ENCODE results near the gene IRAK2. TPM values are rescaled to one million over a fixed set of nuclear protein-coding genes. Genes with fewer than 3 reads are reported as not detected.
A peak's percentile ranks its signal among the peaks of the same experiment; 100 is the strongest.
"Not testable (repeated sequence)": the region's sequence is repeated elsewhere in the genome, so short reads cannot be mapped to it uniquely, and the experiment has no call there.

Gene IRAK2
- under 1 TPM; 0.51 to 0.83 (median 0.71) TPM for polyA plus RNA-seq (ENCODE audit: insufficient read length in 10 of 10)
- long read RNA-seq, donor 1: 0 reads
- long read RNA-seq, donor 2: 0 reads
- long read RNA-seq, donor 3: 0 reads
- long read RNA-seq, donor 4: 0 reads
- long read RNA-seq, donor 5: 0 reads
- long read RNA-seq, donor 6: 0 reads
- long read RNA-seq, donor 7: 0 reads
- long read RNA-seq, donor 8: 0 reads
- long read RNA-seq, donor 9: 0 reads

GRCh38 chr3:10164546-10165393 lies at the start of gene IRAK2:
Gene IRAK2 (plus strand): TSS chr3:10164919. CDS start chr3:10164955, 36 bp downstream.
- DNase-seq: peak; percentile 24 to 85 (median 61)

GRCh38 chr3:10115326-10116137 lies 49.2 kb upstream of the IRAK2 start, which contains the start of gene BRK1:
Gene BRK1 (plus strand): TSS chr3:10115675. CDS start chr3:10115702, 27 bp downstream.
- peak; percentile 95 to 98 (median 96) for DNase-seq

DNA sequence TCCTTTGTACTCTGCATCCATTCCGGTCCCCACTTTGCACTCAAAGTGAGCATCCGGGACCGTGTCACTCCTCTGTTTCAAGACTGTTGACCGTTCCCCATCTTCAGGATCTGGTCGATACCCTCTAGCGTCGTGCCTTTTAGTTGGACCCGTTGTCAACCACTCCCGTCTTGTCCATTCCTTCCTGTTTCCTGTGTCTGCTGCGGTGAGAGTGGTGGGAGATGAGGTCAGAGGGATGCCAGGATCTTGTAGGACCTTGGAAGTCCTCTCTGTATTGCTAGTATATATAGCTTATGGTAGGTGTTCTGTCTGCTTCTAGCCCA lies 48.6 kb upstream of the IRAK2 start:
- peak in 1 of 3 donors; percentile 9 for DNase-seq

DNA sequence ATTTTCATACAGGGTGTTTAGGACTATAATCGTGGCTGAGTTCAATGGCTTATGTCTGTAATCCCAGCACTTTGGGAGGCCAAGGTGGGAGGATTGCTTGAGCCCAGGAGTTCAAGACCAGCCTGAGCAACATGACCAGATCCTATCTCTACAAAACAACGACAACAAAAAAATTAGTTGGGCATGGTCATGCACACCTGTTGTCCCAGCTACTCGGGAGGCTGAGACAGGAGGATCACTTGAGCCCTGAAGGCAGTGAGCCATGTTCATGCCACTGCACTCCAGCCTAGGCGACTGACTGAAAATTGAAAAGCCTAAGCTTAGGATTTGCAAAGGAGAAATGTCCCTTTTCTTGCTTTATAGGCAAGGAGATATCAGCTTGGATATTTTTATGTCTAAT lies 47.8 kb upstream of the IRAK2 start:
- DNase-seq: no peak

DNA sequence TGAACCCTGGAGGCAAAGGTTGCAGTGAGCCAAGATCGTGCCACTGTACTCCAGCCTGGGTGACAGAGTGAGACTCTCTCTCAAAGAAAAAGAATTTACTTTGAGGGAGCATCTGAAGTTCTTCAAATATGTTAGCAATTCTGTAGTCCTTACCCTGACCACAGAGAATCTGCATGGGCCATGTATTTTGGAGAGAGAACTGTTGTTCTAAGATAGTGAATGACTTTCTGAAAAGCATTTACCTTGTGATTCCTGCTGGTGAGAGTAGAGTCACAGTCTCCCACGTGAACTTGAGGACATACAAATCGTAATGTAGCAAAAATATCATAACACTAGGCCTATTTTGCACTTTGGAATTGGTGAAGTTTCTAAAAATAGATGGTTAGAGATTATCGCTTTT lies 45.3 kb upstream of the IRAK2 start:
- no peak for DNase-seq

GRCh38 chr3:10121064-10121463 lies 43.7 kb upstream of the IRAK2 start:
- no peak for DNase-seq

GRCh38 chr3:10122724-10123123 lies 42.0 kb upstream of the IRAK2 start:
- DNase-seq: no peak

- not testable (repeated sequence) for DNase-seq
Observed at GRCh38 chr3:10135872-10136271, 28.8 kb upstream of the IRAK2 start.

DNA sequence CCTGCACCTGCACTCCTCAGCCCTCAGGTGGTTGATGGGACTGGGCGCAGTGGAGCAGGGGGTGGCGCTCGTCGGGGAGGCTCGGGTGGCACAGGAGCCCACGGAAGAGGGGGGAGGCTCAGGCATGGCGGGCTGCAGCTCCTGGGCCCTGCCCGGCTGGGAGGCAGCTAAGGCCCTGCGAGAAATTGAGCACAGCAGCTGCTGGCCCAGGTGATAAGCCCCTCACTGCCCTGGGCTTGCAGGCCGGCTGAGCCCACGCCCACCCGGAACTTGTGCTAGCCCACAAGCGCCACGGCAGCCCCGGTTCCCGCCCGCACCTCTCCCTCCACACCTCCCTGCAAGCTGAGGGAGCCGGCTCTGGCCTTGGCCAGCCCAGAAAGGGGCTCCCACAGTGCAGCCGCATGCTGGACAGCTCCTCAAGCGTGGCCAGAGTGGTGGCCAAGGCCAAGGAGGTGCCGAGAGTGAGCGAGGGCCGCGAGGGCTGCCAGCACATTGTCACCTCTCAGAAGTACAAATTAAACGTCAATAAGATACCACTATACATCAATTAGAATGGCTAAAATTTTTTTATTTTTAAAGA lies 28.2 kb upstream of the IRAK2 start:
- DNase-seq: no peak

DNA sequence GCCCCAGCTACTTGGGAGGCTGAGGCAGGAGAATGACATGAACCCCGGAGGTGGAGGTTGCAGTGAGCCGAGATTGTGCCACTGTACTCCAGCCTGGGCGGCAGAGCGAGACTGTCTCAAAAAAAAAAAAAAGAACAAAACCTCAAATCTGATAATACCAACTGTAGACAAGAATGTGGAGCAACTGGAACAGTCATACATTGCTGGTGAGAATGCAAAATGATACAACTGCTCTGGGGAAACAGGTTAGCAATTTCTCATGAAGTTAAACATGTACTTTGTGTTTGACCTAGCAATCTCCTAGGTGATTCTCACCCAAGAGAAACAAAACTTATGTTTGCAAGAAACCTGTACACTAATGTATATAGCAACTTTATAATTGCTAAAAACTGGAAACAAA lies 27.5 kb upstream of the IRAK2 start:
- DNase-seq: no peak

- DNase-seq: peak in 1 of 3 donors; percentile 17
Observed at GRCh38 chr3:10140996-10141546, 23.6 kb upstream of the IRAK2 start.

GRCh38 chr3:10142707-10143560 lies 21.8 kb upstream of the IRAK2 start:
- DNase-seq: peak in 1 of 3 donors; percentile 14

- no peak for DNase-seq
Observed at GRCh38 chr3:10145685-10146084, 19.0 kb upstream of the IRAK2 start.

DNA sequence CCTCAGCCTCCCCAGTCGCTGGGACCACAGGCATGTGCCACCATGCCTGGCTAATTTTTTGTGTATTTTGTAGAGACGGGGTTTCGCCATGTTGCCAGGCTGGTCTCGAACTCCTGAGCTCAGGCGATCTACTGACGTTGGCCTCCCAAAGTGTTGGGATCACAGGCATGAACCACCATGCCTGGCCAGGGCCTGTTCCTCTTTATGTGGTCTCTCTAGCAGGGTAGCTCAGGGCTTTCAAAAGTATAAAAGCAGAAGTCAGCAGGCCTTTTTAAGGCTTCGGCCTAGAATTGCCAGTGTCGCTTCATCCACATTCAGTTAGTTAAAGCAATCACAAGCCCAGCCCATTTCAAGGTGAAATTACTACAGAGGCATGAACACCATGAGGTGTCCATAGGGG lies 15.5 kb upstream of the IRAK2 start:
- no peak for DNase-seq

GRCh38 chr3:10150987-10151386 lies 13.7 kb upstream of the IRAK2 start:
- DNase-seq: no peak

GRCh38 chr3:10154335-10155122 lies 10.2 kb upstream of the IRAK2 start:
- DNase-seq: no peak

DNA sequence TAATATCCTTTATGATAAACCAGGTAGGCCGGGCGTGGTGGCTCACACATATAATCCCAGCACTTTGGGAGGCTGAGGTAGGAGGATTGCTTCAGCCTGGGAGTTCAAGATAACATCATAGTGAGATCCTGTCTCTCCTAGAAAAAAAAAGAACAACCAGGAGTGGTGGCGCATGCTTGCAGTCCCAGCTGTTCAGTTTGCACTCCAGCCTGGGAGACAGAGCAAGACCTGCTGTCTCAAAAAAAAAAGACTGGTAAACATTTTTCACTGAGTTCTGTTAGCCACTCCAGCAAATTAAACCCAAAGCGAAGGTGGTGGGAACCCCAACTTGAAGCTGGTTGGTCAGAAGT lies 9.6 kb upstream of the IRAK2 start:
- DNase-seq: no peak

- no peak for DNase-seq
Observed at GRCh38 chr3:10155658-10156057, 9.1 kb upstream of the IRAK2 start.

DNA sequence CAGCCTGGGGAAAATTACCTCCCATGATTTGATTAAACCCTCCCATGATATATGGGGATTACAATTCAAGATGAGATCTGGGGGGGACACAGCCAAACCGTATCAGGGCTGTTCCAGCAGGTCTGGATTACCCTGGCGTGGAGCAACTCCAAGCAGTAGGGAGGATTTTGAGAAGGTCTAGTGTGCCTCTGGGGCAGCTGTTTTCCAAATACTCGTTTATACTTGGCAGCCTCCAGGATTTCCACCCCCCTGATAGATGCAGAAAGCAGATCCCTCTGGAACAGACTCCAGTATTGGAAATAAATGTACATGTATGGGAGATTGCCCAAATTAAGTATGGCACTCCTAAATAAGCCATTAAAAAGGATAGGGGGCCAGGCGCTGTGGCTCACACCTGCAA lies 7.7 kb upstream of the IRAK2 start:
- peak in 2 of 3 donors; percentile 46 to 65 for DNase-seq

- DNase-seq: not testable (repeated sequence)
Observed at GRCh38 chr3:10158555-10158954, 6.2 kb upstream of the IRAK2 start.

All from muscle of back (tissue), 13 donors.